WTC11 (cell line): ENCODE data around the gene CNTN5.

Experiments
- AFF4 ChIP-seq: sonication (generic); formaldehyde crosslinking; IDR thresholded peaks from 2 replicates; pipeline ENCODE4 v1.8.1; 2023; ENCODE audit warnings: mild to moderate bottlenecking, missing genetic modification reagents, borderline replicate concordance
- ARID4B ChIP-seq: sonication (generic); formaldehyde crosslinking; IDR thresholded peaks from 2 replicates; pipeline ENCODE4 v1.8.0; 2023; ENCODE audit warnings: missing genetic modification reagents, mild to moderate bottlenecking, borderline replicate concordance
- ATF3 ChIP-seq: sonication (generic); formaldehyde crosslinking; conservative IDR thresholded peaks from 2 replicates; pipeline ENCODE4 v1.8.1; 2022; ENCODE audit warnings: mild to moderate bottlenecking, missing genetic modification reagents
- CTCF ChIP-seq: fragments of 200-600 bp; IDR thresholded peaks from 2 replicates; pipeline ENCODE4 v1.8.0; 2022; ENCODE audit warnings: antibody characterized with exemption
- E2F5 ChIP-seq: sonication (generic); formaldehyde crosslinking; IDR thresholded peaks from 2 replicates; pipeline ENCODE4 v1.8.1; 2022; ENCODE audit warnings: mild to moderate bottlenecking, moderate library complexity, missing genetic modification reagents
- ERG ChIP-seq: fragments of 250-450 bp; sonication (Bioruptor Pico); IDR thresholded peaks from 2 replicates; pipeline ENCODE4 v1.8.0; 2021; ENCODE audit warnings: mild to moderate bottlenecking
- PREB ChIP-seq: sonication (generic); formaldehyde crosslinking; IDR thresholded peaks from 2 replicates; pipeline ENCODE4 v1.8.1; 2022; ENCODE audit warnings: mild to moderate bottlenecking, missing genetic modification reagents, moderate library complexity, borderline replicate concordance
- SMAD4 ChIP-seq: sonication (generic); formaldehyde crosslinking; IDR thresholded peaks from 2 replicates; pipeline ENCODE4 v1.8.0; 2022; ENCODE audit warnings: mild to moderate bottlenecking, missing genetic modification reagents
- USF2 ChIP-seq: sonication (generic); formaldehyde crosslinking; IDR thresholded peaks from 2 replicates; pipeline ENCODE4 v1.8.1; 2023; ENCODE audit warnings: mild to moderate bottlenecking, missing genetic modification reagents, moderate library complexity
- ZNF219 ChIP-seq: sonication (generic); formaldehyde crosslinking; IDR thresholded peaks from 2 replicates; pipeline ENCODE4 v1.8.0; 2023; ENCODE audit warnings: missing genetic modification reagents, mild to moderate bottlenecking, borderline replicate concordance

GRCh38 chr11:99952816-99953215 lies 932.1 kb downstream of the CNTN5 start:
- TF ChIP-seq CTCF (no peak), E2F5 (CRISPR knock-in tag) (no peak), ERG (CRISPR knock-in tag) (no peak), ATF3 (CRISPR knock-in tag) (no peak), PREB (CRISPR knock-in tag) (no peak), AFF4 (no peak), USF2 (CRISPR knock-in tag) (no peak), SMAD4 (CRISPR knock-in tag) (no peak), ARID4B (CRISPR knock-in tag) (no peak), ZNF219 (CRISPR knock-in tag) (no peak)
